ENCODE measurements around the gene TPRKB. TPM values are rescaled to one million over a fixed set of nuclear protein-coding genes. Genes with fewer than 3 reads are reported as not detected.

TPRKB gene
- polyA plus RNA-seq, 1 donor (not counting 4 experiments of a cell fraction or from before 2014, with no cell fraction given) = 58.4 TPM

GRCh38 chr2:73764945-73765344 lies 27.8 kb upstream of the TPRKB start:
- Histone ChIP-seq H3K4me2 (ENCODE audit: control insufficient read depth, extremely low read depth, insufficient read depth, low read depth, low read length) (no peak overlapping the region), H3K36me3 (ENCODE audit: control insufficient read depth in 2 of 2, extremely low read depth in 1 of 2, insufficient read depth in 2 of 2, low read length in 2 of 2) (peaks cover 31 to 35% of the 10 kb centered on the region in 2 experiments), H3K27me3 (ENCODE audit: control insufficient read depth, extremely low read depth, insufficient read depth, low read length) (no peaks in the 10 kb centered on the region), H3K9ac (ENCODE audit: control insufficient read depth, extremely low read depth, insufficient read depth, low read length) (no peak overlapping the region), H3K4me3 (ENCODE audit: control insufficient read depth in 2 of 3, extremely low read depth in 1 of 3, insufficient read depth in 2 of 3, low read depth in 1 of 3, low read length in 3 of 3) (no peak overlapping the region), H3K9me3 (ENCODE audit: control insufficient read depth, low read depth, low read length) (no peaks in the 10 kb centered on the region), H3K79me2 (ENCODE audit: control insufficient read depth, insufficient read depth, low read length) (peaks cover 25% of the 10 kb centered on the region), H3K4me1 (ENCODE audit: control insufficient read depth, extremely low read depth, insufficient read depth, low read length) (no peaks in the 10 kb centered on the region), H2AFZ (ENCODE audit: control insufficient read depth, low read length) (no peak overlapping the region), H4K20me1 (ENCODE audit: control insufficient read depth, extremely low read depth, insufficient read depth, low read length) (no peaks in the 10 kb centered on the region), H3K9me1 (ENCODE audit: control insufficient read depth, extremely low read depth, insufficient read depth, low read length) (no peaks in the 10 kb centered on the region), H3K27ac (ENCODE audit: control insufficient read depth, insufficient read depth, low read length) (no peak overlapping the region)
- no peak for TF ChIP-seq EZH2 (IDR thresholded peaks at IDR 0.05; ENCODE audit: low read length)
- no peak for TF ChIP-seq CTCF (optimal IDR thresholded peaks at IDR 0.05 in 1 of 3, IDR thresholded peaks at IDR 0.05 in 1 of 3, conservative IDR thresholded peaks at IDR 0.05 in 1 of 3; ENCODE audit: extremely low read depth in 1 of 3, insufficient read depth in 2 of 3, low read length in 3 of 3)
- FAIRE-seq (no peak), DNase-seq (ENCODE audit: low read depth, low spot score) (no peak)
- dilution Hi-C loops (cut with MboI; ENCODE audit: extremely low pct_ligation_motif_present, low sequenced_read_pairs) = no loop called here

GRCh38 chr2:73762571-73762970 lies 25.4 kb upstream of the TPRKB start:
- Histone ChIP-seq H3K4me1 (ENCODE audit: control insufficient read depth, extremely low read depth, insufficient read depth, low read length) (no peaks in the 10 kb centered on the region), H4K20me1 (ENCODE audit: control insufficient read depth, extremely low read depth, insufficient read depth, low read length) (no peaks in the 10 kb centered on the region), H3K9ac (ENCODE audit: control insufficient read depth, extremely low read depth, insufficient read depth, low read length) (no peak overlapping the region), H3K9me3 (ENCODE audit: control insufficient read depth, low read depth, low read length) (no peaks in the 10 kb centered on the region), H3K79me2 (ENCODE audit: control insufficient read depth, insufficient read depth, low read length) (peaks cover 9% of the 10 kb centered on the region), H3K27ac (ENCODE audit: control insufficient read depth, insufficient read depth, low read length) (no peak overlapping the region), H3K9me1 (ENCODE audit: control insufficient read depth, extremely low read depth, insufficient read depth, low read length) (no peaks in the 10 kb centered on the region), H3K4me3 (ENCODE audit: control insufficient read depth in 2 of 3, extremely low read depth in 1 of 3, insufficient read depth in 2 of 3, low read depth in 1 of 3, low read length in 3 of 3) (no peak overlapping the region), H3K27me3 (ENCODE audit: control insufficient read depth, extremely low read depth, insufficient read depth, low read length) (no peaks in the 10 kb centered on the region), H3K4me2 (ENCODE audit: control insufficient read depth, extremely low read depth, insufficient read depth, low read depth, low read length) (no peak overlapping the region), H2AFZ (ENCODE audit: control insufficient read depth, low read length) (no peak overlapping the region), H3K36me3 (ENCODE audit: control insufficient read depth in 2 of 2, extremely low read depth in 1 of 2, insufficient read depth in 2 of 2, low read length in 2 of 2) (peaks cover 31 to 35% of the 10 kb centered on the region in 2 experiments)
- TF ChIP-seq CTCF (optimal IDR thresholded peaks at IDR 0.05 in 1 of 3, IDR thresholded peaks at IDR 0.05 in 1 of 3, conservative IDR thresholded peaks at IDR 0.05 in 1 of 3; ENCODE audit: extremely low read depth in 1 of 3, insufficient read depth in 2 of 3, low read length in 3 of 3) = no peak
- TF ChIP-seq EZH2 (IDR thresholded peaks at IDR 0.05; ENCODE audit: low read length) = no peak
- dilution Hi-C loops (cut with MboI; ENCODE audit: extremely low pct_ligation_motif_present, low sequenced_read_pairs) = no loop called here
- no peak for FAIRE-seq
- no peak for DNase-seq (ENCODE audit: low read depth, low spot score)
